H1 (cell line): ENCODE data around the gene KATNBL1. TPM values are rescaled to one million over a fixed set of nuclear protein-coding genes. Genes with fewer than 3 reads are reported as not detected.

ENCODE experiments used
- BACH1 ChIP-seq: IDR thresholded peaks from 2 replicates; pipeline ENCODE4 v1.6.1; 2012; ENCODE audit warnings: low read length, improper control_type of control experiment
- polyA plus RNA-seq, 7 experiments: library from polyadenylated mRNA; depleted of rRNA in 3 of 7; stranded (reverse) in 5 of 7; unstranded in 2 of 7; fragments of >200 nt in 5 of 7; fragments of 200-250 nt in 2 of 7; gene quantifications; 1 replicate in 5 of 7; 2 replicates in 1 of 7; 4 replicates in 1 of 7; pipeline versions ENCODE4 v1.2.1 to v1.2.3, GENCODE V29; 2011 to 2013; ENCODE audit warnings: missing spikeins in 2 of 7, mixed read lengths in 2 of 7
- total RNA-seq: library from RNA; stranded (reverse); fragmentation: NEBNext Ultra II Directional; extraction: Animal tissue kit (Norgen Biotek cat#: 25700); gene quantifications from 2 replicates; pipeline ENCODE4 v1.2.1, GENCODE V29; 2021

The KATNBL1 gene
- total and polyA plus RNA-seq, 2 of the 8 experiments (the other 6 are each of a cell fraction or from before 2014, with no cell fraction given): 14.2 to 51.4 TPM

DNA sequence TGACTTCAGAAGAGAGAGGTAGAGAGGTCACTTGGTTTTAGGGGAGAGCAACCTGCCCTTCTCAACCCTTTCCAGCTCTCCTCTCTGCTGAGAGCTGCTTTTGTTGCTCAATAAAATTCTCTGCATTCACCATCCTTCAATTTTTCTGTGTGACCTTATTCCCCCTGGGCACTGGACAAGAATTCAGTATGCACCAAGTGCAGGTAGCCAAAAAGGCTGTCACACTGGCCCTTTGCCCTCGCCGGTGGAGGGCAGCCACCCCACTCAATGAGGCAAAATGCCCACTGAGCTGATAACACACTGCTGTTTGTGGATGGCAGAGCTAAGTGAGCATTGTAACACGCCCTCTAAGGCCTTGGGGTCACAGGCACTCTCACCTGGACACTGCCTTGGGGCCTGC lies 95.2 kb downstream of the KATNBL1 start (continued):
- no peak for TF ChIP-seq BACH1
